ENCODE measurements around the gene CCDC177. TPM values are rescaled to one million over a fixed set of nuclear protein-coding genes. Genes with fewer than 3 reads are reported as not detected.

CCDC177 gene
- total and polyA plus RNA-seq, 4 donors: 0.01 TPM; not detected in 3

- no peak for ATAC-seq (ENCODE audit: insufficient read depth, low FRiP score)
- 91 to 95% methylated on average over 5 of the region's 5 CpGs for WGBS, 2 donors
- Histone ChIP-seq H3K4me3 (no peak overlapping the region), H3K36me3 (ENCODE audit: control insufficient read depth in 4 of 4, insufficient read depth in 4 of 4, low read length in 4 of 4) (no peaks in the 10 kb centered on the region), H3K9ac (ENCODE audit: insufficient read depth in 1 of 2, low read length in 2 of 2) (no peak overlapping the region), H3K27me3 (ENCODE audit: control insufficient read depth in 3 of 3, insufficient read depth in 3 of 3, low read length in 2 of 3) (peaks cover 0 to 5% (median 4%) of the 10 kb centered on the region in 3 donors), H3K9me3 (ENCODE audit: control insufficient read depth in 4 of 4, insufficient read depth in 3 of 4, low read length in 3 of 4) (no peaks in the 10 kb centered on the region), H3K27ac (ENCODE audit: low read depth in 1 of 2, low read length in 1 of 2) (no peak overlapping the region), H3K4me1 (ENCODE audit: control insufficient read depth in 5 of 5, insufficient read depth in 5 of 5, low read length in 5 of 5) (no peaks in the 10 kb centered on the region)
- no peak for DNase-seq
- TF ChIP-seq, protein P1, sequence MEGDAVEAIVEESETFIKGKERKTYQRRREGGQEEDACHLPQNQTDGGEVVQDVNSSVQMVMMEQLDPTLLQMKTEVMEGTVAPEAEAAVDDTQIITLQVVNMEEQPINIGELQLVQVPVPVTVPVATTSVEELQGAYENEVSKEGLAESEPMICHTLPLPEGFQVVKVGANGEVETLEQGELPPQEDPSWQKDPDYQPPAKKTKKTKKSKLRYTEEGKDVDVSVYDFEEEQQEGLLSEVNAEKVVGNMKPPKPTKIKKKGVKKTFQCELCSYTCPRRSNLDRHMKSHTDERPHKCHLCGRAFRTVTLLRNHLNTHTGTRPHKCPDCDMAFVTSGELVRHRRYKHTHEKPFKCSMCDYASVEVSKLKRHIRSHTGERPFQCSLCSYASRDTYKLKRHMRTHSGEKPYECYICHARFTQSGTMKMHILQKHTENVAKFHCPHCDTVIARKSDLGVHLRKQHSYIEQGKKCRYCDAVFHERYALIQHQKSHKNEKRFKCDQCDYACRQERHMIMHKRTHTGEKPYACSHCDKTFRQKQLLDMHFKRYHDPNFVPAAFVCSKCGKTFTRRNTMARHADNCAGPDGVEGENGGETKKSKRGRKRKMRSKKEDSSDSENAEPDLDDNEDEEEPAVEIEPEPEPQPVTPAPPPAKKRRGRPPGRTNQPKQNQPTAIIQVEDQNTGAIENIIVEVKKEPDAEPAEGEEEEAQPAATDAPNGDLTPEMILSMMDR (IDR thresholded peaks at IDR 0.05; ENCODE audit: control extremely low read depth, extremely low read depth): no peak
These were observed 45.7 kb downstream of the CCDC177 start for GRCh38 chr14:69528930-69529329.

DNA sequence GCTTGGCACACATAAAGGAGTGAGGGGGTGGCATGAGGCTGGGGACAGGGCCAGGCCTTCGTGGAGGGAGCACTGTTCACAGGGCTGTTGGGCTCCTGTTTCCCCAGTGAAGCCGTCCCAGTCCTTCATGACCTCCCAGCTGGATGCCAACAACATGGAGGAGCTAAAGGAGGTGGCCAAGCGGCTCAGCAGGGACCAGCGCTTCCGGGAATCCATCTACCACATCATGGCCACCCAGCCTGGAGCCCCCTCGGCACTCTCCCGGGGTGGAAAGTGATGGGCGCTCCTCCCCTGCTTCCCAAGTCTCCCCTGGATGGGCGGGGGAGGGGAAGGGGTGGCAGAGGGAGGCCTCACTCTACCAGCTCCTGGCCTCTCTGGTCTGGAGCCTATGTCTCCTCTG, 46.5 kb downstream of the CCDC177 start:
- Histone ChIP-seq H3K27ac (ENCODE audit: low read depth in 1 of 2, low read length in 1 of 2) (no peak overlapping the region), H3K9me3 (ENCODE audit: control insufficient read depth in 4 of 4, insufficient read depth in 3 of 4, low read length in 3 of 4) (no peaks in the 10 kb centered on the region), H3K9ac (ENCODE audit: insufficient read depth in 1 of 2, low read length in 2 of 2) (no peak overlapping the region), H3K4me1 (ENCODE audit: control insufficient read depth in 5 of 5, insufficient read depth in 5 of 5, low read length in 5 of 5) (no peaks in the 10 kb centered on the region), H3K4me3 (no peak overlapping the region), H3K27me3 (ENCODE audit: control insufficient read depth in 3 of 3, insufficient read depth in 3 of 3, low read length in 2 of 3) (peaks cover 0 to 4% (median under 1%) of the 10 kb centered on the region in 3 donors), H3K36me3 (ENCODE audit: control insufficient read depth in 4 of 4, insufficient read depth in 4 of 4, low read length in 4 of 4) (no peaks in the 10 kb centered on the region)
- DNase-seq (no peak), ATAC-seq (ENCODE audit: insufficient read depth, low FRiP score) (no peak)
- WGBS, 2 donors: 90 to 92% methylated on average over 8 to 9 of the region's 9 CpGs
- TF ChIP-seq, protein P1 (IDR thresholded peaks at IDR 0.05; ENCODE audit: control extremely low read depth, extremely low read depth): no peak

- TF ChIP-seq, protein P1 (IDR thresholded peaks at IDR 0.05; ENCODE audit: control extremely low read depth, extremely low read depth): no peak
- WGBS, 2 donors: 87 to 89% methylated on average over 14 of the region's 14 CpGs
- Histone ChIP-seq H3K4me1 (ENCODE audit: control insufficient read depth in 5 of 5, insufficient read depth in 5 of 5, low read length in 5 of 5) (no peaks in the 10 kb centered on the region), H3K36me3 (ENCODE audit: control insufficient read depth in 4 of 4, insufficient read depth in 4 of 4, low read length in 4 of 4) (no peaks in the 10 kb centered on the region), H3K9ac (ENCODE audit: insufficient read depth in 1 of 2, low read length in 2 of 2) (no peak overlapping the region), H3K4me3 (no peak overlapping the region), H3K27ac (ENCODE audit: low read depth in 1 of 2, low read length in 1 of 2) (no peak overlapping the region), H3K9me3 (ENCODE audit: control insufficient read depth in 4 of 4, insufficient read depth in 3 of 4, low read length in 3 of 4) (no peaks in the 10 kb centered on the region), H3K27me3 (ENCODE audit: control insufficient read depth in 3 of 3, insufficient read depth in 3 of 3, low read length in 2 of 3) (peaks cover 0 to 2% (median 0%) of the 10 kb centered on the region in 3 donors)
- ATAC-seq (ENCODE audit: insufficient read depth, low FRiP score) (no peak), DNase-seq (no peak)
These were observed 47.0 kb downstream of the CCDC177 start for GRCh38 chr14:69527635-69528034.

GRCh38 chr14:69525896-69526295, 48.8 kb downstream of the CCDC177 start:
- Histone ChIP-seq H3K4me3 (no peak overlapping the region), H3K4me1 (ENCODE audit: control insufficient read depth in 5 of 5, insufficient read depth in 5 of 5, low read length in 5 of 5) (no peaks in the 10 kb centered on the region), H3K9ac (ENCODE audit: insufficient read depth in 1 of 2, low read length in 2 of 2) (no peak overlapping the region), H3K27me3 (ENCODE audit: control insufficient read depth in 3 of 3, insufficient read depth in 3 of 3, low read length in 2 of 3) (peaks cover 0 to 2% (median 0%) of the 10 kb centered on the region in 3 donors), H3K36me3 (ENCODE audit: control insufficient read depth in 4 of 4, insufficient read depth in 4 of 4, low read length in 4 of 4) (no peaks in the 10 kb centered on the region), H3K27ac (ENCODE audit: low read depth in 1 of 2, low read length in 1 of 2) (no peak overlapping the region), H3K9me3 (ENCODE audit: control insufficient read depth in 4 of 4, insufficient read depth in 3 of 4, low read length in 3 of 4) (no peaks in the 10 kb centered on the region)
- 85 to 89% methylated on average over 6 of the region's 6 CpGs for WGBS, 2 donors
- DNase-seq (no peak), ATAC-seq (ENCODE audit: insufficient read depth, low FRiP score) (no peak)
- TF ChIP-seq, protein P1 (IDR thresholded peaks at IDR 0.05; ENCODE audit: control extremely low read depth, extremely low read depth): no peak
